Peyer's patch (tissue), 4 donors: ENCODE results near the gene PSMD1.

ENCODE experiments used
- CTCF ChIP-seq, 6 experiments: fragments of 450-650 bp in 4 of 6; fragments of 200-600 bp in 2 of 6; sonication (generic) in 1 of 6; IDR thresholded peaks; one replicate each; pipeline ENCODE4 v1.5.1; 2017 to 2019; ENCODE audit warnings: antibody characterized with exemption in 6 of 6, mild to moderate bottlenecking in 3 of 6, moderate library complexity in 1 of 6
- POLR2A ChIP-seq, 2 donors: fragments of 450-650 bp; IDR thresholded peaks; one replicate each; pipeline ENCODE4 v1.5.1; 2017; ENCODE audit warnings: antibody characterized with exemption in 2 of 2, mild to moderate bottlenecking in 2 of 2, moderate library complexity in 2 of 2

- TF ChIP-seq CTCF (IDR thresholded peaks at IDR 0.05): no peak
- no peak for TF ChIP-seq POLR2A (IDR thresholded peaks at IDR 0.05)
Observed at GRCh38 chr2:231011526-231011925, 45.1 kb upstream of the PSMD1 start.
